ENCODE measurements around the gene KLHL2.

DNA sequence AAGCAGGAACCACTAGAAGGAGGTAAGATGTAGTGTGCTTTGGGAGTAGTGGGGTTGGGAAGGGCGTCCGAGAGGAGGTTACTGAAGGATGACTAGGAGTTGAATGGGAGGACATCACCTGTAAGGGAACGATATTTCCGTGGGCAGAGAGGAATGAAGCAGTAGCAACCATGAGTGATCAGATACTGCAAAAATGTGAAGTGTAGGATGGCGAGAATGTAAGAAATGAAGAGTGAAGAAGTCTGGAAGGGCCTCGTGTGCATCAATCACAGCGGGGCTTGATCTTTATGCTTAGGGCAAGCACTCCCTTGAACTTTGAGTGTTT lies 120.7 kb downstream of the KLHL2 start:
- TF ChIP-seq, protein P1, sequence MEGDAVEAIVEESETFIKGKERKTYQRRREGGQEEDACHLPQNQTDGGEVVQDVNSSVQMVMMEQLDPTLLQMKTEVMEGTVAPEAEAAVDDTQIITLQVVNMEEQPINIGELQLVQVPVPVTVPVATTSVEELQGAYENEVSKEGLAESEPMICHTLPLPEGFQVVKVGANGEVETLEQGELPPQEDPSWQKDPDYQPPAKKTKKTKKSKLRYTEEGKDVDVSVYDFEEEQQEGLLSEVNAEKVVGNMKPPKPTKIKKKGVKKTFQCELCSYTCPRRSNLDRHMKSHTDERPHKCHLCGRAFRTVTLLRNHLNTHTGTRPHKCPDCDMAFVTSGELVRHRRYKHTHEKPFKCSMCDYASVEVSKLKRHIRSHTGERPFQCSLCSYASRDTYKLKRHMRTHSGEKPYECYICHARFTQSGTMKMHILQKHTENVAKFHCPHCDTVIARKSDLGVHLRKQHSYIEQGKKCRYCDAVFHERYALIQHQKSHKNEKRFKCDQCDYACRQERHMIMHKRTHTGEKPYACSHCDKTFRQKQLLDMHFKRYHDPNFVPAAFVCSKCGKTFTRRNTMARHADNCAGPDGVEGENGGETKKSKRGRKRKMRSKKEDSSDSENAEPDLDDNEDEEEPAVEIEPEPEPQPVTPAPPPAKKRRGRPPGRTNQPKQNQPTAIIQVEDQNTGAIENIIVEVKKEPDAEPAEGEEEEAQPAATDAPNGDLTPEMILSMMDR (IDR thresholded peaks at IDR 0.05) = no peak
- TF ChIP-seq POLR2A (IDR thresholded peaks at IDR 0.05) = no peak
